ENCODE results near the gene RBM22. TPM values are rescaled to one million over a fixed set of nuclear protein-coding genes. Genes with fewer than 3 reads are reported as not detected.

The RBM22 gene
- total RNA-seq, 1 donor from 2014 or later, result 54.5 TPM

GRCh38 chr5:150653762-150654556, 46.9 kb downstream of the RBM22 start:
- Mint-ChIP-seq H3K4me1 (ENCODE audit: unreplicated experiment) (peaks cover 22% of the 10 kb centered on the region), H3K4me3 (ENCODE audit: unreplicated experiment) (no peak overlapping the region), H3K27ac (ENCODE audit: unreplicated experiment) (peak overlapping the region; percentile 62), H3K27me3 (ENCODE audit: unreplicated experiment) (peaks cover 16% of the 10 kb centered on the region), H3K9me3 (ENCODE audit: unreplicated experiment) (no peaks in the 10 kb centered on the region), H3K36me3 (ENCODE audit: low read depth, unreplicated experiment) (peaks cover 14% of the 10 kb centered on the region)
- TF ChIP-seq, protein P1, sequence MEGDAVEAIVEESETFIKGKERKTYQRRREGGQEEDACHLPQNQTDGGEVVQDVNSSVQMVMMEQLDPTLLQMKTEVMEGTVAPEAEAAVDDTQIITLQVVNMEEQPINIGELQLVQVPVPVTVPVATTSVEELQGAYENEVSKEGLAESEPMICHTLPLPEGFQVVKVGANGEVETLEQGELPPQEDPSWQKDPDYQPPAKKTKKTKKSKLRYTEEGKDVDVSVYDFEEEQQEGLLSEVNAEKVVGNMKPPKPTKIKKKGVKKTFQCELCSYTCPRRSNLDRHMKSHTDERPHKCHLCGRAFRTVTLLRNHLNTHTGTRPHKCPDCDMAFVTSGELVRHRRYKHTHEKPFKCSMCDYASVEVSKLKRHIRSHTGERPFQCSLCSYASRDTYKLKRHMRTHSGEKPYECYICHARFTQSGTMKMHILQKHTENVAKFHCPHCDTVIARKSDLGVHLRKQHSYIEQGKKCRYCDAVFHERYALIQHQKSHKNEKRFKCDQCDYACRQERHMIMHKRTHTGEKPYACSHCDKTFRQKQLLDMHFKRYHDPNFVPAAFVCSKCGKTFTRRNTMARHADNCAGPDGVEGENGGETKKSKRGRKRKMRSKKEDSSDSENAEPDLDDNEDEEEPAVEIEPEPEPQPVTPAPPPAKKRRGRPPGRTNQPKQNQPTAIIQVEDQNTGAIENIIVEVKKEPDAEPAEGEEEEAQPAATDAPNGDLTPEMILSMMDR (IDR thresholded peaks at IDR 0.05; ENCODE audit: unreplicated experiment), result no peak
- DNase-seq (ENCODE audit: low spot score), result no peak

- Mint-ChIP-seq H3K4me3 (ENCODE audit: unreplicated experiment) (no peak overlapping the region), H3K27ac (ENCODE audit: unreplicated experiment) (peak overlapping the region; percentile 72), H3K27me3 (ENCODE audit: unreplicated experiment) (peaks cover 13% of the 10 kb centered on the region), H3K36me3 (ENCODE audit: low read depth, unreplicated experiment) (peaks cover 16% of the 10 kb centered on the region), H3K9me3 (ENCODE audit: unreplicated experiment) (no peaks in the 10 kb centered on the region), H3K4me1 (ENCODE audit: unreplicated experiment) (peaks cover 22% of the 10 kb centered on the region)
- TF ChIP-seq, protein P1 (IDR thresholded peaks at IDR 0.05; ENCODE audit: unreplicated experiment), result no peak
- no peak for DNase-seq (ENCODE audit: low spot score)
Measured at GRCh38 chr5:150653145-150653761, 47.6 kb downstream of the RBM22 start.

DNA sequence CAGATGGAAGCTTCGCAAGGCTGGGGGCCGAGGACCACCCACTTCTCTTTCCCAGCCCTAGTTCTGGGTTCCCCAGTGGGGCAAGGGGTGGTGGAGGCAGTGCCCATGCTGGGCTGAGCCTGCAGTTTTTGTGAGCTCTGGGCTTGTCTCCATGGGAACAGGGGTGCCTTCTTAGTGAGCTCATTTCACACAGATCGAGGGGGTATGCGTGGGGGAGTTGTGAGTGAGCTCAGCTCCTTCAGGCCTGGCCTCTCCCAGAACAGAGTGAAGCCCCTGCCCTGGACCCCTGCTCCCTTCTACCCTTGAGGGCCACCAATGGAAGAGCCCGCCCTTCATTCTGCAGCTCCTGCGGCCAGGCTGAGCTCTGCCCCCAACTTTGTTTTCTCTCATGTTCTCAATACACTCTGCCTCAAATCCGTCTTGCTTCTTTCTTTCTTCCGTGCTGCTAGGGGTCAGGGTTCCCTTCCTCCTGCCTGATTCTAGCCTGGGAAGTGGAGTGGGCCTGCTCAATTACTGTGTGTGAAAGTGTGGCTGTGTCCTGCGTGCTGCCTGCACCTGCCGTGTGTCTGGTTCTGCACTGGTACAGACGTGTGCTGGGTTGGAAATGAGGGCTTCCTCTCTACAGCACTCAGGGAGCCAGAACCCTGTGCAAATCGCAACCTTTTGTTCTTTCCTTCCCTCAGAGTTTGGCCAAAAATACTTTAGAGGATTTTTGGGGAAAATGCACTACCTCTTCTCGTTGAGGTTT, 48.8 kb downstream of the RBM22 start:
- DNase-seq (ENCODE audit: low spot score), result no peak
- peaks cover 12% of the 10 kb centered on the region for H3K27me3 Mint-ChIP-seq (ENCODE audit: unreplicated experiment)
- H3K27ac Mint-ChIP-seq (ENCODE audit: unreplicated experiment), result no peak overlapping the region
- no peaks in the 10 kb centered on the region for H3K9me3 Mint-ChIP-seq (ENCODE audit: unreplicated experiment)
- H3K4me1 Mint-ChIP-seq (ENCODE audit: unreplicated experiment), result peaks cover 17% of the 10 kb centered on the region
- H3K36me3 Mint-ChIP-seq (ENCODE audit: low read depth, unreplicated experiment), result peaks cover 20% of the 10 kb centered on the region
- TF ChIP-seq, protein P1 (IDR thresholded peaks at IDR 0.05; ENCODE audit: unreplicated experiment), result no peak
- H3K4me3 Mint-ChIP-seq (ENCODE audit: unreplicated experiment), result no peak overlapping the region

GRCh38 chr5:150651382-150651781, 49.5 kb downstream of the RBM22 start:
- Mint-ChIP-seq H3K27me3 (ENCODE audit: unreplicated experiment) (peaks cover 13% of the 10 kb centered on the region), H3K36me3 (ENCODE audit: low read depth, unreplicated experiment) (peaks cover 21% of the 10 kb centered on the region), H3K4me1 (ENCODE audit: unreplicated experiment) (peaks cover 17% of the 10 kb centered on the region), H3K9me3 (ENCODE audit: unreplicated experiment) (no peaks in the 10 kb centered on the region), H3K4me3 (ENCODE audit: unreplicated experiment) (no peak overlapping the region), H3K27ac (ENCODE audit: unreplicated experiment) (peak overlapping the region; percentile 1)
- DNase-seq (ENCODE audit: low spot score), result no peak
- TF ChIP-seq, protein P1 (IDR thresholded peaks at IDR 0.05; ENCODE audit: unreplicated experiment), result no peak

All from endothelial cell (in vitro differentiated cells).